Natural killer cell treated with Interleukin-12 subunit alpha and Interleukin-12 subunit beta and Interleukin-15 and Interleukin-18, amount 100 ng/mL, for 72 hours (primary cell): ENCODE measurements around the gene IRGQ. TPM values are rescaled to one million over a fixed set of nuclear protein-coding genes. Genes with fewer than 3 reads are reported as not detected.

Experiments
- ATAC-seq, 2 donors: fragments of 150-1000 bp; cut with Tn5 transposase in 1 of 2; sonication (Bioruptor Pico), chemical (Tn5 transposase) in 1 of 2; 2 replicates each; pipeline ENCODE4 v1.10.0; 2021
- DNase-seq: peaks from one replicate; pipeline ENCODE4 v3.0.0; 2022; ENCODE audit warnings: low spot score
- H3K27ac Mint-ChIP-seq, 2 donors: 1 replicate in 1 of 2; 2 replicates in 1 of 2; pipeline ENCODE4 v1.8.0; 2022; ENCODE audit warnings: mixed read lengths in 2 of 2, mild to moderate bottlenecking in 1 of 2, moderate library complexity in 1 of 2
- H3K27me3 Mint-ChIP-seq, 2 donors: 1 replicate in 1 of 2; 2 replicates in 1 of 2; pipeline ENCODE4 v1.8.0; 2022; ENCODE audit warnings: mixed read lengths in 2 of 2
- H3K36me3 Mint-ChIP-seq: one replicate; pipeline ENCODE4 v1.8.0; 2022; ENCODE audit warnings: mixed read lengths
- H3K4me1 Mint-ChIP-seq, 2 donors: 1 replicate in 1 of 2; 2 replicates in 1 of 2; pipeline ENCODE4 v1.8.0; 2022; ENCODE audit warnings: low read depth in 2 of 2, mixed read lengths in 2 of 2, mild to moderate bottlenecking in 1 of 2
- H3K4me3 Mint-ChIP-seq: one replicate; pipeline ENCODE4 v1.8.0; 2022; ENCODE audit warnings: mixed read lengths
- H3K9me3 Mint-ChIP-seq: 2 replicates; pipeline ENCODE4 v1.8.0; 2022; ENCODE audit warnings: mixed read lengths
- total RNA-seq, 2 donors: library from RNA; stranded (reverse); gene quantifications; one replicate each; pipeline ENCODE4 v1.2.3, GENCODE V29; 2022

The IRGQ gene
- total RNA-seq, 2 donors from 2014 or later = 36.8 to 42.6 TPM

DNA sequence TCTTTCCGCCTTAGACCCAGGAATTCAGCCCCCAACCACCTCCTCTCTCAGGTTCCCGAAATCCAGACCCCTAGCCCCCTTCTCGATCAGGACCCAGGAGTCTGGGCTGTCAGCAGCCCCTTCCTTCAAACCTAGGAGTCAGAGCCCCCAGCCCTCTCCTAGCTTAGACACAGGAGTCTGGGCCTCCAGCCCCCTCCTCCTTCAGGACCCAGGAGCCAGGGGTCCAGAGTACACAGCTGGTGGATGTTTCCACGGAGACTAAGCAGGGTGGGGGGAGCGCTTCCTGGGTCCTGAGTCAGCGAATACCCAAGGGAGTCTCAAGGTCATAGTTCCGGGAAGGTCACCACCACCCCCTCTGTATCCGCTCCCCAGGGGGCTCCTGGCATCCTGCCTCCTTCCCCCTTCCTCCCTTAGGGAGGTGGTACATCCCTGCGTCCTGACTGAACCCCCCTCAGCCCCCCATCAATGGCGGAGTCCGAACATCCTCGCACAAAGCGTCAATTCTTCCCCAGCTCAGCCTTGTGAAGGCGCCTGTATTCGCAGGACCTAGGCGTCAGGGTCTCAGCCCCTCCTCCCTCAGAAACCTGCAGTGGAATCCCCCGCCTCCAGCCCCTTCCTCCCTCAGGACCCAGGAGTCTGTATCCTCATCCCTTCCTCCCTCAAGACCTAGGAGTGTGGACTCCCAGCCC lies 39.1 kb upstream of the IRGQ start:
- ATAC-seq (no peak), DNase-seq (peak; percentile 31)
- Mint-ChIP-seq H3K4me1 (peaks cover 7 to 9% of the 10 kb centered on the region in 2 donors), H3K27me3 (peaks cover 28 to 48% of the 10 kb centered on the region in 2 donors), H3K27ac (no peak overlapping the region), H3K36me3 (no peaks in the 10 kb centered on the region), H3K4me3 (no peak overlapping the region), H3K9me3 (no peaks in the 10 kb centered on the region)

DNA sequence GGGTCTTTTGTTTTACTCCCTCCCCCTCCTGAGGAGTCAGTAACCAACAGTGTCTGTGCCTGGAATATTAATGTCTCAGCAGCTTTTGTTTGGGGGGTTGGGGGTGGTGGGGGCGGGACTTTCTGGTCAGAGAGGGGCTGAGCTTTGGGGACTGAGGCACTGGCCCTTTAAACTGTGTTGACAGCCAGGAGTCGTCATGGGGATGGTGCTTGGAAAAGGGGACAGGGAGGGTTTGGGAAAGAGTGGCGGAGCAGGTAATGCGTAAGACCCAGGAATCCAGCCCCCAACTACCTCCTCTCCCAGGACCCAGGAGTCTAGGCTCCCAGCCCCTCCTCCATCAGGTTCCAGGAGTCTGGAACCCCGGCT lies 38.6 kb upstream of the IRGQ start:
- no peak for DNase-seq
- Mint-ChIP-seq H3K27me3 (peaks cover 28 to 48% of the 10 kb centered on the region in 2 donors), H3K4me1 (peaks cover 7 to 9% of the 10 kb centered on the region in 2 donors), H3K27ac (no peak overlapping the region), H3K4me3 (no peak overlapping the region), H3K9me3 (no peaks in the 10 kb centered on the region), H3K36me3 (no peaks in the 10 kb centered on the region)
- no peak for ATAC-seq

DNA sequence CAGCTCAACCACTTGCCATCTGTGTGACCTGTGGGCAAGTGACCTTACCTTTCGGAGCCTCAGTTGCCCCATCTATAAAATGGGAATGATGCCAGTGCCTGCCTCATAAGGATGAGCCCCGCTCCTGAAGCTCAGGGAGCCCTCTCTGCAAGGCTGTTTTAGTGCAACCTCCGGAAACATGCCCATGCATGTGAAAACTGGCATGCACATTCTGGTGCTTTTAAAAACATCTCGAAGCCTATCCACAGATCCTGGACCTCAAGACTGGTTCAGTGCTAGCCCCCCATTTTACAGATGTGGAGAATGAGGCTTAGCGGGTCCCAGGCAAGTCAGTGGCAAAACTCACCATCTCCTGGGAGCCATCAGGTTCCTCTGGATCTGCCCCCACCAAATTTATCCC lies 38.1 kb upstream of the IRGQ start:
- peaks cover 5 to 6% of the 10 kb centered on the region in 2 donors for H3K4me1 Mint-ChIP-seq
- H3K27ac Mint-ChIP-seq = no peak overlapping the region

DNA sequence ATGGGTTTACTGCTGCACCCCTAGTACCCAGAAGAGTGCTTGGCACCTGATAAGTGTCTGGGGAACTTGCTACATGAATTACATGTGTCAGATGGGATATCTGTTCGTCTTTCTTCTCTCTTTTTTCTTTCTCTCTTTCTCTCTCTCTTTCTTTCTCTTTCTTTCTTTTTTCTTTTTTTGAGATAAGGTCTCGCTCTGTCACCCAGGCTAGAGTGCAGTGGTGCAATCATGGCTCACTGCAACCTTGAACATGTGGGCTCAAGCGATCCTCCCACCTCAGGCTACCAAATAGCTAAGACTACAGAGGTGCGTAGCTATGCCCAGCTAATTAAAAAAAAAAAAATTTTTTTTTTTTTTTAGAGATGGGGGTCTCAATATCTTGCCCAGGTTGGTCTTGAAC lies 37.6 kb upstream of the IRGQ start:
- H3K36me3 Mint-ChIP-seq = no peaks in the 10 kb centered on the region
- no peak overlapping the region for H3K4me3 Mint-ChIP-seq
- ATAC-seq (no peak), DNase-seq (no peak)
- no peak overlapping the region for H3K27ac Mint-ChIP-seq
- peaks cover 22 to 38% of the 10 kb centered on the region in 2 donors for H3K27me3 Mint-ChIP-seq
- no peaks in the 10 kb centered on the region for H3K9me3 Mint-ChIP-seq
- H3K4me1 Mint-ChIP-seq = peaks cover 0 to under 1% of the 10 kb centered on the region in 2 donors

More for the DNA sequence above, 38.1 kb upstream of the IRGQ start:
- ATAC-seq (no peak), DNase-seq (peak; percentile 25)
- H3K36me3 Mint-ChIP-seq = no peaks in the 10 kb centered on the region
- peaks cover 27 to 44% of the 10 kb centered on the region in 2 donors for H3K27me3 Mint-ChIP-seq
- no peak overlapping the region for H3K4me3 Mint-ChIP-seq
- no peaks in the 10 kb centered on the region for H3K9me3 Mint-ChIP-seq

DNA sequence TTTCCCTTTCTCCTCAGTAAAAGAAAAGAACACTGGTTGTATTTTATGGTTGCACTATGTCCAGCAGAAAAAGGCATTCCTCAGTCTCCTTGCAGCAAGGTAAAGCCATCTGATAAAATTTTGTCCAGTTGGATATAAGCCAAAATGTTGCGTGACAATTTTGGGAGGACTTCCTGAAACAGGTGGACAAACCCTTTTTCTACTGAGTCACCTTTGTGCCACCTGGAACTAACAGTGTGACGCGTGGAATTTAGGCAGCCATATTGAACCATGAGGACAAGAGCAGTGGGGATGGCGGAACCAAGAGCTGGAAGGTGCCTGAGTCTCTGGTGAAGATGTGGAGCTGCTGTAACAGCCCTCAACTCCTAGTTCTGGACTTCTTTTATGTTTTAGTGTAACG lies 35.6 kb upstream of the IRGQ start:
- no peaks in the 10 kb centered on the region for H3K36me3 Mint-ChIP-seq
- no peak for DNase-seq
- peaks cover 14 to 19% of the 10 kb centered on the region in 2 donors for H3K27me3 Mint-ChIP-seq
- no peak overlapping the region for H3K27ac Mint-ChIP-seq
- peaks cover 0 to 3% of the 10 kb centered on the region in 2 donors for H3K4me1 Mint-ChIP-seq
- H3K4me3 Mint-ChIP-seq = no peak overlapping the region
- no peak for ATAC-seq
- no peaks in the 10 kb centered on the region for H3K9me3 Mint-ChIP-seq

DNA sequence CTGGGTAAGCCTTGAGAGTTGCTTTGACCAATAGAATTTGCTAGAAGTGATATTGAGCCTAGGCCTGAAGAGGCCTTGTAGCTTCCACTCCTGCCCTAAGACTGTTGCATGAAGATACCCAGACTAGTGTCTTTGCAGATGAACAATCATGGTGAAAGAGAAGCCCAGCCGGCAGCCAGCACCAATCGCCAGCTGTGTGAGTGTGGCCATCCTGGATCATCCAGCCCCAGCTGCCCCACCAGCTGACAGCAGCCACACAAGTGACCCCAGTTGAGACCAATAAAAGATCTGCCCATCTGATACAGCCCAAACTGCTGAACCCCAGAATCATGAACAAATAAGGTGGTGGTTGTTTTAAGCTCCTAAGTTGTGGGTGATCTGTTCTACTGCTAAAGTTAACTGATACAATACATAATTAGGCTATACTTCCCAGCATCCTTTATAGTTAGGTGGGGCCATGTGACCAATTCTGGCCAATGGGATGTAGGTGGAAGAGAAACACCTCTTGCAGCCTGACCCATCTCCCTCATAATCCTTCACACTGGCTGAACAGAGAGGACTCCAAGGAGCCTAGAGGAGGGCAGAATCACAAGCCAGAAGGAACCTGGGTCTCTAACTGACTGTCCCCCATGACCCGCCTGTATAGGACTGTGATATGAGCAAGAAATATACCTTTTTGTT lies 32.9 kb upstream of the IRGQ start:
- Mint-ChIP-seq H3K36me3 (no peaks in the 10 kb centered on the region), H3K4me3 (no peak overlapping the region), H3K4me1 (peaks cover 0 to 11% of the 10 kb centered on the region in 2 donors), H3K27ac (no peak overlapping the region), H3K9me3 (no peaks in the 10 kb centered on the region), H3K27me3 (peaks cover 14 to 19% of the 10 kb centered on the region in 2 donors)
- ATAC-seq = no peak
- peak; percentile 25 for DNase-seq

DNA sequence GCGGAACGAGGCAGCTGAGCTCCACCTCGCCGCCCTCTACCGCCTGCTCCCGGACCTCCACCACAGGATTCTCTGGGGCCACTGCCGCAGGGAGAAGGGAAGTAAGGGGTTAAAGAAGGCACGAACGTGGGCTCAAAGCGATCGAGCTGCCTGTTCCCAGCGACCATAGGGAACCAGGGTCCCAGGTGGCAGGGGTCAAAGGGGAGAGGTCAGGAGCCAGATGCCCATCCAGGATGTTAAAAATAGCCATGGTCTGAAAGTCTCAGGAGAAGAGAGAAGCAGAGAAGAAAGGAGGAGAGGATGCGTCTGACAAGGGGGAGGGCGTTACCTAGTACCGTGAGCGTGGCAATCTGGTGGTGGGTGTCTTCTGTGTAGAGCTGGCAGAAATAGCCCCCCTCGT lies 30.9 kb upstream of the IRGQ start:
- peaks cover 0 to 11% of the 10 kb centered on the region in 2 donors for H3K4me1 Mint-ChIP-seq
- H3K36me3 Mint-ChIP-seq = no peaks in the 10 kb centered on the region
- ATAC-seq (no peak), DNase-seq (no peak)
- H3K9me3 Mint-ChIP-seq = no peaks in the 10 kb centered on the region
- H3K27me3 Mint-ChIP-seq = peaks cover 2 to 5% of the 10 kb centered on the region in 2 donors
- no peak overlapping the region for H3K27ac Mint-ChIP-seq
- H3K4me3 Mint-ChIP-seq = no peak overlapping the region

DNA sequence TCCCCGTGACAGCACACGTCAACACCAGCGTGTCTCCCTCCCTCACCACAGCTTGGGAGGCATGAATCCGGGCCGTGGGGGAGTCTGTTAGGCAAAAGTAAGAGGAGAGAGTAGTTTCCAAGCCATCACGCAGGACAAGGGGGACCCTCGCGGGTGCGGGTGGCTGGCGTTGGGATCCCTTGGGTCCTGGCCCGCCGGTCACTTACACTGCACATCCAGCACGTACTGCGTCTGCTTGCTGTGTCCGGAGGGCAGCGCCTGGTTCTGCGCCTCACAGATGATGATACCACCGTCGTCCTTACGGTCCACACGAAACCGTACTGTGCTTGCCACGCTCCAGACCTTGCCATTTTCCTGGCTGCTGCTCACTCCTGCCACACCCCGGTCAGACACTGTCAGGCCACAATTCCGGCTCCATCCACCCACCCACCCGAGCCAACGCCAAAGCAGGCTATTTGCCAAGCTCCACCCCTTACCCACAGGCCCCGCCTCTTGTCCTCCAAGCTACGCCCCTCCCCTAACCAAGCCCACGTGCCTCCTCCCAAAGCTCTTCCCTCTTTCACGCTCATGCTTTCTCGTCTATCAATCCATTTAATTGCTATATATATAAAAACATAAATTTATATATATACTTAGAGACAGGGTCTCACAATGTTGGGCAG lies 30.1 kb upstream of the IRGQ start:
- H3K9me3 Mint-ChIP-seq = no peaks in the 10 kb centered on the region
- H3K27me3 Mint-ChIP-seq = peaks cover 0 to 3% of the 10 kb centered on the region in 2 donors
- H3K27ac Mint-ChIP-seq = no peak overlapping the region
- ATAC-seq (no peak), DNase-seq (peak; percentile 60)
- H3K36me3 Mint-ChIP-seq = no peaks in the 10 kb centered on the region
- H3K4me1 Mint-ChIP-seq = peaks cover 0 to 11% of the 10 kb centered on the region in 2 donors
- no peak overlapping the region for H3K4me3 Mint-ChIP-seq

DNA sequence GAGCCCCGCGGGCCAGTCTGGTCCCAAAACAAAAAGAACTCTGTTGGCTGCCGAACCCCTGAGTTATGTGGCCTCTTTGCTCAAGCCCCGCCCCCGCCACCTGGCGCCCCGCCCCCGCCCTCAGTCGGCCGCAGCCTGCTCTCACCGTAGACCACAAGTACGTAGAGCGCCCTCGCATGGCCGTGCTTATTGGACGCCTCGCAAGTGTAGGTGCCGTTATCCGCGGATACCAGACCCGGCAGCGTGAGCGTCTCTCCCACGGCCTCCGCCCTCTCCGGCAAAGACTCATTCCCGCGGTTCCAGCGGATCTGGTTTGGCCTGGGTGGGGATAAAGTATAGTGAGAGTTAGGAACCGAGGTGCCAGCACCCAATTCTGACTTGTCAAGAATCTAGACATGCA lies 29.0 kb upstream of the IRGQ start:
- Mint-ChIP-seq H3K4me1 (peaks cover 10 to 18% of the 10 kb centered on the region in 2 donors), H3K36me3 (no peaks in the 10 kb centered on the region), H3K27me3 (peaks cover 0 to 3% of the 10 kb centered on the region in 2 donors), H3K4me3 (no peak overlapping the region), H3K9me3 (no peaks in the 10 kb centered on the region), H3K27ac (no peak overlapping the region)
- ATAC-seq (peak; percentile 72 to 78), DNase-seq (peak; percentile 77)

DNA sequence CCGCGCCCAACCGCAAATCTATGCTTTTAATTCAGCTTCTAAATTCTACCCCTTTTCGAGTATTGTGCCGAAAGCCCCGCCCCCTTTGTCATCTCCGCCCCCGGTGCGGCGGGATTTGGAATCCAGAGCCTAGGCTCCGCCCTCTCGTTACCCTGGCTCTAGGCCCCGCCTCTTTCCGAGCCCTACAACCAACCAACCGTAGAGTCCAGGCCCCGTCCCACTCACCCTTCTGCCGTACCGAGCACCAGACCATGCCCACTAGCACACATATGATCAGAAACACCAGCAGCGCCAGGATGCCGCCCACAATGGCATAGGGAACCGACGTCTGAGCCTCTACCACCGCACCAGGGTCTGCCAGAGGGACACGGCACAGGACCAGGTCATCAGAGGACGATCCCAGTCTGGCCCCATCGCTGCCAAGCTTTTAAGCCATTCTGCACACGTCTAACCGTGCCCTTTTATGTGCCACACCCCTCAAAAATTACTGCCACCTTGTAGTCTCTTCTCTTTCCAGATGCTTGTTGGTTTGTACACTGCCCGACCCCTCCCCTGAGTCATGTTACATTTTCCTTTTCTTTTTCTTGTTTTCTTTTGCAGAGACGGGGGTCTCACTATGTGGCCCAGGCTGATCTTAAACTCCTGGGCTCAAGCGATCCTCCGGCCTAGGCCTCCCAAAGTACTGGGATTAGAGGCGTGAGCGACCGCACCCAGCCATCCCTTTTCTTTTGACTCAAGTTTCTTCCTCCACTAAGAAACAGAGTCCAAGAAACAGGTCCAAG lies 28.1 kb upstream of the IRGQ start:
- DNase-seq = peak; percentile 59
- H3K4me3 Mint-ChIP-seq = no peak overlapping the region
- H3K36me3 Mint-ChIP-seq = no peaks in the 10 kb centered on the region
- H3K27ac Mint-ChIP-seq = no peak overlapping the region
- H3K27me3 Mint-ChIP-seq = peaks cover 0 to 3% of the 10 kb centered on the region in 2 donors
- no peak for ATAC-seq
- H3K9me3 Mint-ChIP-seq = no peaks in the 10 kb centered on the region
- peaks cover 16 to 23% of the 10 kb centered on the region in 2 donors for H3K4me1 Mint-ChIP-seq

DNA sequence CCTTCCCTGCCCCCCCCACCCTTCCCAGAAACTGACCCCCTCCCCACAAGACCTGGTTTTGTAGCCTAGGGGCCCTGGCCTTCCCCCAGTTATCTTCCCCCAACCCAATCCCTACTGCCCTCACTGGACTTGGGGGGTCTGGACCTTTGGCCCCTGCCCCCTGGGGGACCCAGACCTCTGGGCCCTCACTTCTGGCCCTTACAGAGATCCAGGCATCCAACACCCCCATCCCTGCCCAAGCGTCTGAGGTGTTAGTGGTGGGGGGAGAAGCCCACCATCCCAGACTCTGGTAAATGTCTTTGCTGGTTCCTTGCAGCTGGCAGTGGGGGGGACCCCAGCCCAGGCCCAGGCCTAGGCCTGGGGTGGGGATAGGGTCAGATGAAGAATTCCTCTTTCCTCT lies 27.0 kb upstream of the IRGQ start:
- Mint-ChIP-seq H3K4me3 (no peak overlapping the region), H3K4me1 (peaks cover 21 to 23% of the 10 kb centered on the region in 2 donors), H3K27ac (no peak overlapping the region), H3K36me3 (no peaks in the 10 kb centered on the region), H3K27me3 (peaks cover 0 to 3% of the 10 kb centered on the region in 2 donors), H3K9me3 (no peaks in the 10 kb centered on the region)
- ATAC-seq = no peak
- peak; percentile 2 for DNase-seq

DNA sequence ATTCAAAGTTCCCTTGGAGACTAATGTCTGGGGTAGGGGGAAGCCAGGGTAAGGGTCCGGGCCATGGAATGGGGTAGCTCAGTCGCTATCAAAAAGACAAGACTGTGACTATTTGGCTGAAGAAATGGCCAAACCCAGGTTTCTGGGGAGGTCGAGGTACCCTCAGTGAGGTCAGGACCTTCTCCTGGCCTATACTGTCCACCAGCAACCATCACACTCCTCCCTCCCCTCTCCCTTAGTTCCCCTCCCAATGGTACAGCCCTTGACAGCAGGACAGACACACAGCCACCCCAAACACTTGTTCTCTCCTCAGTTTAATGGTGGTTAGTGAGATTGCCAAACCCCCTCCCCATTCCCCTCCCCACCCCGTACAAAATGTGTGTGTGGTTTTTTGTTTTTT lies 26.1 kb upstream of the IRGQ start:
- peaks cover 21 to 23% of the 10 kb centered on the region in 2 donors for H3K4me1 Mint-ChIP-seq
- DNase-seq = peak; percentile 6
- H3K27me3 Mint-ChIP-seq = no peaks in the 10 kb centered on the region
- no peak for ATAC-seq
- no peaks in the 10 kb centered on the region for H3K36me3 Mint-ChIP-seq
- H3K4me3 Mint-ChIP-seq = no peak overlapping the region
- H3K9me3 Mint-ChIP-seq = no peaks in the 10 kb centered on the region
- no peak overlapping the region for H3K27ac Mint-ChIP-seq

DNA sequence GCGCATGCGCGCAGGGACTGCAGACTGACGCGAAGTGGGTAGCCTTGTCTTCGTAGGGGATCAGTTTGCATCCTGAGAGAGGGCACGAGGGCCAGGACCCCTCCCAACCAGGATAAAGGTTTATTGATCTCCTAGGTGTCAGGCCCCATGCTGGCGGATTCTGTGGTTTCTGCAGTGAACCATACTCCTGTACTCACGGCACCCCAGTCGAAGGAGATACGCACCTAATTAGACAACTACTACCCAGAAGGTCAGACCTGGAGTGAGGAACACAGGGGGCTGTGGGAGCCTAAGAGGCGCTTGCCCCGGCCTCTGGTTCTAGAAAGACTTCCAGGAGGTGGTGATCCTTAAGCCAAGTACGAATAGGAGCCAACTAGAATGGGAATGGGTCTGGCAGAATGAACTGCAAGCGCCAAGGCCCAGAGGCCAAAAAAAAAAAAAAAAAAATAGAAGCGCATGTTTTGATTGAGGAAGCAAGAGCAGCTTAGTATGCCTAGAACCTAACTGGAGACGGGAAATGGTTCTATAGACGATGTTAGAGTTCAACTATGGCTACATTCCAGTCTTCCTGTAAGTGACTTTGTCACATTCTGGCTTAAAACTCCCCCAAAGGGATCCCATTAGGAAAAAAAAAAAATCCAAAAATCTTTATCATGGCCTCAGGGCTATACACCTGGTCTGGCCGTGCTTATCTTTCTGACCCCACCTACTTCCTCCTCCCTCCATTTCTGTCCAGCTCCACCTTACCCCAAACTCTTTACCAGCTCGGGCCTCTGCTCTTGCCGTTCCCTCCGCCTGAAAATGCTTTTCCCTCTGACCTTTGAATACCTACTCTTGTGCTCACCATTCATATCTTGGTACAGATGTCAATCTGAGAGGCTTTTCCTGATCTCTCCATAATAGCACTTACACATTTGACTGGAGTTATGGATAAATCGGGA lies 24.4 kb upstream of the IRGQ start:
- ATAC-seq = no peak
- DNase-seq = no peak

More for the DNA sequence above, 24.4 kb upstream of the IRGQ start:
- H3K27me3 Mint-ChIP-seq = no peaks in the 10 kb centered on the region
- H3K4me3 Mint-ChIP-seq = peak overlapping the region; percentile 98
- peaks cover 21 to 33% of the 10 kb centered on the region in 2 donors for H3K4me1 Mint-ChIP-seq
- no peaks in the 10 kb centered on the region for H3K9me3 Mint-ChIP-seq
- H3K36me3 Mint-ChIP-seq = no peaks in the 10 kb centered on the region
- H3K27ac Mint-ChIP-seq = peak overlapping the region; percentile 95 to 98
